ENCODE results near the gene FYCO1.

- TF ChIP-seq POU2F2 (IDR thresholded peaks at IDR 0.05; ENCODE audit: low read depth, low read length) (no peak), POLR2A (IDR thresholded peaks at IDR 0.05; ENCODE audit: low read depth, low read length) (no peak), POLR2AphosphoS5 (IDR thresholded peaks at IDR 0.05; ENCODE audit: low read depth, low read length) (no peak), SPI1 (IDR thresholded peaks at IDR 0.05; ENCODE audit: low read depth, low read length) (no peak)
These were observed 32.2 kb upstream of the FYCO1 start for GRCh38 chr3:46027736-46028397.
